ENCODE measurements around the gene PITPNM1.

DNA sequence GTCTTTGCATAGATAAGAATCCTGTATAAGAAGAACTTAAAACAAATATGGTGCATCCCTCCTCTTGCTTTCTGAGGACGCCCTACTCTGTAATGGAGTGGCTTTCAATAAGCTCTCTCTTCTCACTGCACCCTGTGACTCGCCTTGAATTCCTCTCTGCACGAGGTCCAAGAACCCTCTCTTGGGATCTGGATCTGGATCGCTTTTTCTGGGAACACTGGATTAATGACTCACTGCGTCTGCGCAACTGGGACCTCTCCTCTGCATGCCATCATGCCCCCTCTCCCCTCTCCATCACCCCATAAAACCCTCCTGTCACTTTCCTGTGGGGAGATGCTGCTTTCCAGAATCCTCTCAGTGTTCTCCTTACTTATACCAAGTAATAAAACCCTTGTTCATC, 33.1 kb upstream of the PITPNM1 start:
- TF ChIP-seq EZH2 (IDR thresholded peaks at IDR 0.05) (no peak), POLR2AphosphoS5 (IDR thresholded peaks at IDR 0.05; ENCODE audit: borderline replicate concordance, low read depth, low read length) (no peak), FOXP2 (optimal IDR thresholded peaks at IDR 0.05; ENCODE audit: control extremely low read depth, extremely low read length, insufficient read depth) (no peak)

Measured in SK-N-MC (cell line).